GM12801 (cell line): ENCODE measurements around the gene WFS1.

Experiments
- TF ChIP-seq, protein P1 (sequence below): IDR thresholded peaks from one replicate; pipeline ENCODE4 v1.5.1; 2011; ENCODE audit warnings: control low read depth; ENCODE audit not compliant: insufficient read length; ENCODE audit errors: extremely low read depth

The WFS1 gene

DNA sequence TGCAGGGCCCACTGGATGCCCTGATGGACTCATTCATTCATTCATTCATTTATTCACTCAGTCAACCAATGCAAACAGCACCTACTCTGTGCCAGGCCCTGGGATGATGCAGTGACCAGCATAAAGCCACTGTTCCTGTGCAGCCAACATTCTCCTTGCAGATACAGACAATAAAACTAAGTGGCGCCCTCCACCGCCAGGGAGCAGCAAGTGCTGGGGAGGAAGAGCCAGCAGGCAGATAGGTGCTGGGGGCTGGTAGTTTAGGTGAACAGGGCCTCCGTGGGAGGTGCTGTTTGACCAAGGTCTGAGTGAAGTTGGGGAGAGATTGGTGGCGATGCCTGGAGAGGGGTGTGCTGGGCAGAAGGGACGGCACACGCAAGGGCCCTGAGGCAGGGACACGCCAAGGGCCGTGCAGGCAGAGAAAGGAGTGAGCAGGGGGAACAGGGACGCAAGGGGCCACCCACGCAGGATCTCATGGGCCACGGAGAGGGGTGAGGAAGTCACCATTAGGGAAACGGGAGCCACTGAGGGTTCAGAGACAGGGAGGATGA is 65.5 kb downstream of the WFS1 start:
- TF ChIP-seq, protein P1, sequence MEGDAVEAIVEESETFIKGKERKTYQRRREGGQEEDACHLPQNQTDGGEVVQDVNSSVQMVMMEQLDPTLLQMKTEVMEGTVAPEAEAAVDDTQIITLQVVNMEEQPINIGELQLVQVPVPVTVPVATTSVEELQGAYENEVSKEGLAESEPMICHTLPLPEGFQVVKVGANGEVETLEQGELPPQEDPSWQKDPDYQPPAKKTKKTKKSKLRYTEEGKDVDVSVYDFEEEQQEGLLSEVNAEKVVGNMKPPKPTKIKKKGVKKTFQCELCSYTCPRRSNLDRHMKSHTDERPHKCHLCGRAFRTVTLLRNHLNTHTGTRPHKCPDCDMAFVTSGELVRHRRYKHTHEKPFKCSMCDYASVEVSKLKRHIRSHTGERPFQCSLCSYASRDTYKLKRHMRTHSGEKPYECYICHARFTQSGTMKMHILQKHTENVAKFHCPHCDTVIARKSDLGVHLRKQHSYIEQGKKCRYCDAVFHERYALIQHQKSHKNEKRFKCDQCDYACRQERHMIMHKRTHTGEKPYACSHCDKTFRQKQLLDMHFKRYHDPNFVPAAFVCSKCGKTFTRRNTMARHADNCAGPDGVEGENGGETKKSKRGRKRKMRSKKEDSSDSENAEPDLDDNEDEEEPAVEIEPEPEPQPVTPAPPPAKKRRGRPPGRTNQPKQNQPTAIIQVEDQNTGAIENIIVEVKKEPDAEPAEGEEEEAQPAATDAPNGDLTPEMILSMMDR: no peak

DNA sequence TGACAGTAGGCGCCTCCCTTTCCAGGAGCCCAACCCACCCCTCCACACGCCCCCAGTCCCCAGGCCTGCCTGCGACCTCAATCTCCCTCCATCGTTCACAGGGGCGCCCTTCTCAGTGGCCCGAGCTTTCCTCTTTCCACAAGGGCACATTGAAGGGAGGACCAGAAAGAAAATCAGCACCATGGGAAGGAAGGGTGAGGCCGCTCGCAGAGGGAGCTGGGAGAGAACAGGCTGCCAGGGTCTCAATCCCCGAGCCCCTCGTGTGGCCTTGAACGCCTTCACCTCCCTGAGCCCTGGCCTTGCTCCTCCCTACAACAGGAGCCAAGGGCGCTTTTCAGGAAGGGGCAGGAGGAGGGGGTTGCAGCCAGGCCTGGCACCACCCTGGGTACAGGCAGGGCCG is 66.5 kb downstream of the WFS1 start:
- TF ChIP-seq, protein P1: no peak

DNA sequence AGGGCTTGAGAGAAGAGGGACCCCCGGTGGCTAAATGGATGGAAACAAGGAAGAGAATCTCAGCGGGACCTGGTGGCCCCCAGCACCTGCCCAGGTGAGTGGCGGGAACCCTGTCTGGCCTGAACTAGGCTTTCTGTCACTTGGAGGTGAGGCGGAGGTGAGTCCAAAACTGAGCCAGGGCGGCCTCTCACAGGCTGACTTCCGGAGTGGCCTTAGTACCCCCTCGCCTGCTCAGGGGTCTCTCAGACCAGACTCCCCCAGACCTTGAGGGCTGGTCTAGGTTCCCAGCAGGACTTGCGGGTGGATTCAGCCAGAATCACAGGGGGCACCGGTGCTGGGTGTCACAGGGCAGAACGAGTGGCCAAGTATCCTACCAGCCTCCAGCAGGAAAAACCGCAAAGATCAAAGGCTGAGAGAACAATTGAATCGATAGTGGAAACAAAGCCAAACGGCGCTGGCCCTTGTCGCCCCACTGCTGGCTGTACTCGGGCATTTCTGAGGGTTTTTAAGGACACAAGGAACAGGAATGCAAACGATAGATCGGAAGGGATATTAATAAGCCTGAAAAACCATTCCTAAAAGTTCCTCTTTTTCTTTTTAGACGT is 67.8 kb downstream of the WFS1 start:
- TF ChIP-seq, protein P1: no peak

DNA sequence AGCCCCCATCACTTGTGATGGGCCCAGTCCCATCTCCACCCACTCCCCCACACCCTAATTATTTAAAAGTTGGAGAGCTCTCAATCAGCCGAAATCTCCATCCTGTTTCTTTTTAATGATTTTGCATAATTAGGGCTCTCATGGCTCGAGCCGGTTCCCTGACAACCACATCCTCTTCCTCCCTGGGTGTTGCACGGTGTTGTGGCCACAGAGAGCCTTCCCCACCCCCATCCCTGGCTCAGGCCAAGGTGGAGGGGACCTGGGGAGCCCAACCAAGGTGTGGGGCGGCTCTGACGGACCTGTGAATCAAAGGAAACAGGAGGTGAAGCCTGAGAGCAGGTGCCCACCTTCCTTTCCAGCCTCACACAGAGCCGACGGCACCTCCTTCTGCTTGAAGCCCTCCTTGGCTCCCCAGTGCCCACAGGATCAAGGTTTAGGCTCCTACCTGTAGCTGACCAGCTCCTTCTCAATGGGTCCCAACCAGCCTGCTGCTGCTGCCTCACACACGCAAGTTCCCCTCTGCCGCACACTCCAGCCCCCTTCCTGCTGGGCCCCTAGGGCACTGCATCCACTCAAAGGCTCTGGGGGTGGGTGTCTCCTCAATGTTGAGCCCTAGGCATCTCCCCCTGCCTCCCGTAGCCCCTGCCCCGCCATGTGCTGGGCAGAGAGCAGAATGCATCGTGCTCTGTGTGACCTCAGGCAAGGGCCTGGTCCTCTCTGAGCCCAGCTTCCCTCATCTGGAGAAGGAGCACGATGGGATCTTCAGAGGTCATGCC is 68.7 kb downstream of the WFS1 start:
- TF ChIP-seq, protein P1: no peak

DNA sequence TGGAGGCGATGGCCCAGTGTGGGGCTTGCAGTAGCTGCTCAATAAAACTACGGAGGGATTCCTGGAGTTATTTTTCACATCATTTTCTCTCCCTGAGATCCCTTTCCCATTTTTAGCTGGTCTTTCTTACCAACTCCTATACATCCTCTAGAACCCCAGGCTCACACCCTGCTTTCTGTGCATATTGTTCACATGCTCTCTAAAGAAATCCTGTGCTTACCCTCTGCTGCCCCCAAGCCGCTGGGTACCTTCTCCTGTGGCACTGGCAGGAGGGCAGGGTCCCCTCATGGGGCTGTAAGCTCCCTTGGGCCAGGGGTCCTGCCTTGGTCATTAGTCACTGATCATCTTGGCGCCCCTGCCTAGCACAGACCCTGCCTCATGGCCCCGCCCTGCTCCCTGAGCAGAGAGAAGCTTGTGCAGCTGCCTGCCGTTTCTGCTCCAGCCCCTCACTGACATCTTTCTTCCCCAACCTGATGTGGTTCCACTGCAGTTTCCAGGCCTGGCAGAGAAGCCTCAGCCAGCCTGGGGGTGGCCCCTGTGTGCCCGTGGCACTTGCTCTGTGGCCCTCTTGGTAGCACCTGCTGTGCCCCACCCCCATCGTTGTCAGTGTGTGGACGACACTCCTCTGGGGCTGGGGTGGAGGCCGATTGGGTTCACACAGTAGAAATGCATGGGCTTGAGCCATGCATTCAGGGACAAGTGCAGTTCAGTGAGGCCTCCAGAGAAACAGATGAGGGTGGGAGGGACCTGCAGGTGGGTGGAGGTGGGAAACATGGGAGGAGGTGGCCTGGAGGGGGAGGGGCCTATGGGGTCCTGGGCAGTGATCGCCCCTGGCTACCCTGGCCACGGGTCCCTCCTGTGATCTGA is 69.5 kb downstream of the WFS1 start:
- TF ChIP-seq, protein P1: no peak

DNA sequence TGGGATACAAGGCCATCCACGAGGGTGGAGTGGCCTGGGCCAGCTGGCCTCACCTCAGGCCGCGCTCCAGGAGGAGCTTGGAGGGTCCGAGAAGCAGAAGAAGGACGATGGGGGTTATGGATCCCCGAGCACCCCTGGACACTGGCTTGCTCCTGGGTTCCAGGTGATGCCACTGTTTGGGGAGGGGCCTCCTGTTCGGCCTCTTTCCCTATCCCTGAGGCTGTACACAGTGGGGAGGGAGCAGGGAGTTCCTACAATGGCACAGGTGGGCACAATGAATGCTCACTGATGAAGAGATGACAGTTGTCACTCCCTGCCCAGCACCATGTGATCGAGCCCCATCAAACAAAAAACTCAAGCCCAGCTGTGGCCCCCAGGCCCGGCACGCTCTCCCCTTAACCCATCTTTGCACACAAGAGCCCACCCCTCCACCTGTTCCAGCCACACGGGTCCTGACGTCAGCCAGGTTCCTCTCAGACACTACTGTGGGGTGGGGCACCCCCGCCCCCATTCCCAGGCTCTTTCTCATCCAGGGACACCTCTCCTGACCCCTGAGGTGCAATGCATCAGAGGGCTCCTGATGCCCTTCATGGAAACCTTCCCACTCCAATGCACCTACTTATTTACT is 70.3 kb downstream of the WFS1 start:
- TF ChIP-seq, protein P1: no peak
